IMR-90 (cell line): ENCODE results near the gene CUX1. TPM values are rescaled to one million over a fixed set of nuclear protein-coding genes. Genes with fewer than 3 reads are reported as not detected.

ENCODE experiments used
- ATAC-seq: fragments of 200-7000 bp; cut with Tn5 transposase; 2 replicates; pipeline ENCODE4 v1.9.1; 2020; ENCODE audit warnings: low read depth, mild to moderate bottlenecking, moderate library complexity
- BruUV-seq: library from RNA; stranded (reverse); fragments of 400-500 nt; replicated peaks from 2 replicates; lab custom pipeline; 2021; lab: Mats Ljungman, UMichigan
- CTCF ChIA-PET: fragments of 300-600 bp; formaldehyde crosslinking; extraction: SDS; loops from one replicate; lab custom pipeline; 2021; ENCODE audit warnings: antibody characterized with exemption; lab: Yijun Ruan, JAX
- POLR2A ChIA-PET: fragments of 300-600 bp; sonication (Branson Sonifier 250); formaldehyde crosslinking; loops from one replicate; lab custom pipeline; 2022; ENCODE audit warnings: antibody characterized with exemption; ENCODE audit not compliant: unreplicated experiment; lab: Charles Lee
- DNase-seq: peaks from one replicate; pipeline ENCODE4 v3.0.0; 2013
- H2AFZ ChIP-seq: replicated peaks from 2 replicates; pipeline ENCODE3; 2013; ENCODE audit warnings: low read length, mild to moderate bottlenecking; ENCODE audit not compliant: poor library complexity
- H2AK5ac ChIP-seq: 2 replicates; pipeline ENCODE4 v1.6.1; 2013; ENCODE audit warnings: low read depth, low read length, inconsistent platforms
- H2AK9ac ChIP-seq: replicated peaks from 2 replicates; pipeline ENCODE3; 2013; ENCODE audit warnings: mild to moderate bottlenecking, low read depth, low read length, moderate library complexity; ENCODE audit not compliant: poor library complexity
- H2BK120ac ChIP-seq: 2 replicates; pipeline ENCODE4 v1.6.1; 2013; ENCODE audit warnings: low read depth, low read length, inconsistent platforms
- H2BK15ac ChIP-seq: 3 replicates; pipeline ENCODE4 v1.6.1; 2013; ENCODE audit warnings: low read depth, low read length, inconsistent platforms
- H2BK20ac ChIP-seq: 2 replicates; pipeline ENCODE4 v1.6.1; 2013; ENCODE audit warnings: low read depth, mild to moderate bottlenecking, inconsistent platforms, low read length, moderate library complexity
- H2BK5ac ChIP-seq: 2 replicates; pipeline ENCODE4 v1.6.1; 2013; ENCODE audit warnings: mild to moderate bottlenecking, low read depth, low read length, inconsistent platforms; ENCODE audit not compliant: poor library complexity, severe bottlenecking
- H3K14ac ChIP-seq: replicated peaks from 2 replicates; pipeline ENCODE4 v1.6.1; 2013; ENCODE audit warnings: low read depth, low read length, inconsistent platforms
- H3K18ac ChIP-seq: 2 replicates; pipeline ENCODE4 v1.6.1; 2013; ENCODE audit warnings: low read depth, low read length, control low read depth
- H3K23ac ChIP-seq: 2 replicates; pipeline ENCODE4 v1.6.1; 2013; ENCODE audit warnings: low read depth, low read length, inconsistent platforms
- H3K27ac ChIP-seq: 2 replicates; pipeline ENCODE4 v1.5.1; 2013; ENCODE audit warnings: mild to moderate bottlenecking, control low read depth, low read length; ENCODE audit not compliant: insufficient read depth
- H3K27me3 ChIP-seq: 2 replicates; pipeline ENCODE4 v1.6.1; 2013; ENCODE audit warnings: low read length; ENCODE audit not compliant: control insufficient read depth, insufficient read depth
- H3K36me3 ChIP-seq: 2 replicates; pipeline ENCODE4 v1.6.1; 2013; ENCODE audit warnings: low read length, mixed read lengths; ENCODE audit not compliant: control insufficient read depth, insufficient read depth
- H3K4ac ChIP-seq: 2 replicates; pipeline ENCODE4 v1.6.1; 2013; ENCODE audit warnings: low read depth, low read length, inconsistent platforms
- H3K4me1 ChIP-seq: 2 replicates; pipeline ENCODE4 v1.6.1; 2013; ENCODE audit warnings: low read length, mixed read lengths; ENCODE audit not compliant: control insufficient read depth, insufficient read depth
- H3K4me2 ChIP-seq: 2 replicates; pipeline ENCODE4 v1.6.1; 2013; ENCODE audit warnings: low read depth, mild to moderate bottlenecking, control low read depth, low read length, moderate library complexity
- H3K4me3 ChIP-seq: 2 replicates; pipeline ENCODE4 v1.5.1; 2013; ENCODE audit warnings: low read depth, mild to moderate bottlenecking, control low read depth, low read length, moderate library complexity; ENCODE audit not compliant: insufficient read depth
- H3K56ac ChIP-seq: 2 replicates; pipeline ENCODE4 v1.6.1; 2013; ENCODE audit warnings: low read length, inconsistent platforms; ENCODE audit not compliant: insufficient read depth; ENCODE audit errors: extremely low read depth
- H3K79me1 ChIP-seq, 2 experiments: 2 replicates each; pipeline ENCODE4 v1.6.1; 2013; ENCODE audit warnings: low read length in 2 of 2, inconsistent platforms in 1 of 2, low read depth in 1 of 2
- H3K9ac ChIP-seq: 2 replicates; pipeline ENCODE4 v1.6.1; 2013; ENCODE audit warnings: low read depth, low read length, control low read depth
- H3K9me1 ChIP-seq: 2 replicates; pipeline ENCODE4 v1.6.1; 2013; ENCODE audit warnings: low read length, inconsistent platforms; ENCODE audit not compliant: insufficient read depth
- H3K9me3 ChIP-seq: 2 replicates; pipeline ENCODE4 v1.6.1; 2013; ENCODE audit warnings: low read length; ENCODE audit not compliant: control insufficient read depth, insufficient read depth
- H4K20me1 ChIP-seq: 2 replicates; pipeline ENCODE4 v1.6.1; 2013; ENCODE audit warnings: low read length, inconsistent platforms; ENCODE audit not compliant: insufficient read depth
- H4K5ac ChIP-seq: 2 replicates; pipeline ENCODE4 v1.6.1; 2013; ENCODE audit warnings: mild to moderate bottlenecking, low read depth, low read length, control low read depth
- H4K8ac ChIP-seq, 2 experiments: 2 replicates each; pipeline ENCODE4 v1.6.1; 2013; ENCODE audit warnings: low read depth in 2 of 2, low read length in 2 of 2, control low read depth in 1 of 2, inconsistent platforms in 1 of 2
- H4K91ac ChIP-seq: 2 replicates; pipeline ENCODE4 v1.6.1; 2013; ENCODE audit warnings: low read depth, low read length, inconsistent platforms; ENCODE audit not compliant: insufficient read depth
- SMC3 ChIP-seq: fragments of 150-350 bp; IDR thresholded peaks from 2 replicates; pipeline ENCODE4 v1.6.1; 2016; ENCODE audit warnings: low read depth, mild to moderate bottlenecking, antibody characterized with exemption, low read length, moderate library complexity
- WGBS, 2 experiments: methylation state at CpG; one replicate each; pipeline versions ENCODE4 v1.1.5 to v1.1.7; 2013; ENCODE audit warnings: missing lambda C conversion rate in 2 of 2; ENCODE audit not compliant: insufficient read length in 1 of 2; ENCODE audit errors: extremely low coverage in 2 of 2; 5-methylcytosine and 5-hydroxymethylcytosine counted together
- dilution Hi-C: fragments of 300-500 bp; cut with HindIII; formaldehyde crosslinking; loops from one replicate; pipeline ENCODE4 v1.14.3; 2018; ENCODE audit warnings: low sequenced_read_pairs; ENCODE audit not compliant: unreplicated experiment
- in situ Hi-C: fragments of 300-500 bp; cut with MboI; formaldehyde crosslinking; loops from 3 replicates; pipeline ENCODE4 v1.14.3; 2019; ENCODE audit warnings: low sequenced_read_pairs, inconsistent platforms, mixed read lengths
- intact Hi-C: fragments of 100-400 bp; cut with micrococcal nuclease; formaldehyde crosslinking; loops from 2 replicates; pipeline ENCODE4 v1.10.0; 2022
- polyA plus RNA-seq, 3 experiments: library from polyadenylated mRNA; depleted of rRNA; stranded (reverse); fragments of >200 nt; gene quantifications; 2 replicates each; pipeline ENCODE4 v1.2.3, GENCODE V29; 2012; ENCODE audit warnings: low replicate concordance in 1 of 3
- total RNA-seq: library from RNA; depleted of rRNA; stranded (reverse); fragments of >200 nt; gene quantifications from 2 replicates; pipeline ENCODE4 v1.2.3, GENCODE V29; 2012

CUX1 gene
- total and polyA plus RNA-seq, 2 of the 4 experiments (the other 2 are of a cell fraction), result 19.7 to 46.4 TPM

DNA sequence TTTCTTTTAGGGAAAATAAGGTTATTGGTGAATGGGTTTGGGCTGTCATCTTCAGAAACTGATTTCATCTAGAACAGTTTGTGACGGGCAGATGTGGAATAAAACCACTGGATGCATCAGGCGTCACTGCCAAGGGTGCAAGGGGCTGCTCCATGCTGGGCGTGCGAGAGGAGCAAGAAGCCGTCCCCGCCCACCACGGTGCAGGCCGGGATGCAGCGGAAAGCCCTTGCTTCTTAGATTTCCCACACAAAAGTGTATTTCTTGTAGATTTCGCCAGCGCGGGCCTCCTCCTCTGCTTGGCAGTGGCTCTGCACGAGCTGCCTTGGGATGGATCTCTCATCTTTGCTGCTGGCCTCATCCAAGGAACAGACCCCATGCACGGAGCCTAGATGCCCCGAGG lies 189.3 kb downstream of the CUX1 start:
- POLR2A ChIA-PET, result no interaction called here
- Histone ChIP-seq H2BK20ac (no peak overlapping the region), H3K18ac (no peak overlapping the region), H2BK120ac (no peak overlapping the region), H4K20me1 (peaks cover 11% of the 10 kb centered on the region), H2AFZ (no peak overlapping the region), H4K91ac (0 out of 2 replicates have a peak overlapping the region, but pooled peaks have one; percentile 6), H3K23ac (no peak overlapping the region), H2AK5ac (no peak overlapping the region), H3K79me1 (peaks cover 46 to 79% of the 10 kb centered on the region in 2 experiments), H4K5ac (no peak overlapping the region), H2AK9ac (no peak overlapping the region), H3K36me3 (no peaks in the 10 kb centered on the region), H3K14ac (no peak overlapping the region), H3K56ac (no peak overlapping the region), H3K9ac (no peak overlapping the region), H3K4me3 (no peak overlapping the region), H3K4me2 (no peak overlapping the region), H4K8ac (no peak overlapping the region), H3K4me1 (peaks cover 20% of the 10 kb centered on the region), H3K9me1 (peaks cover 21% of the 10 kb centered on the region), H2BK5ac (no peak overlapping the region), H3K27me3 (no peaks in the 10 kb centered on the region), H3K9me3 (no peaks in the 10 kb centered on the region), H3K27ac (no peak overlapping the region), H2BK15ac (no peak overlapping the region), H3K4ac (no peak overlapping the region)
- ATAC-seq (no peak), DNase-seq (no peak)
- CTCF ChIA-PET, result no interaction called here
- no peak for TF ChIP-seq SMC3
- in situ Hi-C loops (no loop called here), intact Hi-C loops (no loop called here), dilution Hi-C loops (no loop called here)
- no TSS peak for BruUV-seq
- 100% methylated on average over 1 of the region's 15 CpGs; no CpG with 5 or more reads in 1 of the 2 experiments for WGBS, 2 experiments
